Esophagus muscularis mucosa (tissue), 3 donors: ENCODE data around the gene KCNH3.

Experiments
- CTCF ChIP-seq, 3 experiments: fragments of 200-600 bp in 2 of 3; fragments of 450-650 bp in 1 of 3; sonication (generic) in 2 of 3; IDR thresholded peaks; one replicate each; pipeline ENCODE4 v1.5.1; 2017 to 2019; ENCODE audit warnings: antibody characterized with exemption in 3 of 3, mild to moderate bottlenecking in 2 of 3, moderate library complexity in 1 of 3
- POLR2A ChIP-seq: fragments of 450-650 bp; IDR thresholded peaks from one replicate; pipeline ENCODE4 v1.6.1; 2017; ENCODE audit warnings: antibody characterized with exemption, moderate library complexity, mild to moderate bottlenecking, low read depth
- POLR2AphosphoS5 ChIP-seq, 2 donors: sonication (generic); formaldehyde crosslinking; IDR thresholded peaks; one replicate each; pipeline ENCODE4 v1.6.1; 2017; ENCODE audit warnings: antibody characterized with exemption in 2 of 2

- TF ChIP-seq CTCF (IDR thresholded peaks at IDR 0.05) (no peak), POLR2AphosphoS5 (IDR thresholded peaks at IDR 0.05) (no peak), POLR2A (no peak)
Observed at GRCh38 chr12:49537231-49537751, 1.5 kb upstream of the KCNH3 start.
